ENCODE measurements around the gene KIF5C.

The KIF5C gene

DNA sequence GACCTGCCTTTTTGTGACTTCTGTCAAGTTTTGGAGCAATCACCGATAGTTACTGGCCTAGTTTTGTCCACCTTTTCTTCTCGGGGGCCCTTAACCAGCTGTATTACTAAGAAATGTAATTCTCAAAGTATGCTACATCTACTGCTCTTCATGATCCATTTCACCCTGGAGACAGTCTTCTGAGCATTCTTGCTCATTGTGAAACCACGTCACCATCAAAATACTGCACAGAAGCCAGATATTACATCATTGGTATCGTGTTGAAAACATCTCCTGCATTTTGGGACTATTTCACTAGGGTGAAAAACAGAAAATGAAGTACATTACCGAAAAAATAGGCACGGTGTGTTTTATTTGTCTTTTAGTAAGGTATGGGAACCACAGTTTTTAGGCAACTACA, 175.2 kb downstream of the KIF5C start:
- no peaks in the 10 kb centered on the region for H3K27me3 ChIP-seq (replicated peaks in 2 of 5; ENCODE audit: control insufficient read depth in 4 of 5, insufficient read depth in 5 of 5, low read length in 4 of 5)
- POLR2A ChIA-PET: no interaction called here
- no peak overlapping the region for H3K27ac ChIP-seq (ENCODE audit: insufficient read depth in 1 of 2, low read depth in 1 of 2, low read length in 2 of 2, poor library complexity in 1 of 2, severe bottlenecking in 2 of 2)
- H3K9me3 ChIP-seq (ENCODE audit: control extremely low read depth in 1 of 5, control insufficient read depth in 4 of 5, insufficient read depth in 2 of 5, low read depth in 1 of 5, low read length in 4 of 5): peaks cover 0 to 20% (median 5%) of the 10 kb centered on the region in 5 experiments
- no peaks in the 10 kb centered on the region for H3K4me1 ChIP-seq (ENCODE audit: control extremely low read depth in 1 of 4, control insufficient read depth in 4 of 4, insufficient read depth in 4 of 4, low read length in 3 of 4)
- no peaks in the 10 kb centered on the region for H3K36me3 ChIP-seq (ENCODE audit: control insufficient read depth in 4 of 4, insufficient read depth in 4 of 4, low read length in 3 of 4)
- WGBS (ENCODE audit: insufficient coverage): 94% methylated on average over 4 of the region's 6 CpGs
- CTCF ChIA-PET: interaction anchor here (1.1 to 1.9 kb wide), 2 partner anchors 11 to 33 kb away, joined by 3 to 4 read pairs; partner anchors contain the start of gene LYPD6B
- H3K4me3 ChIP-seq (ENCODE audit: control insufficient read depth in 1 of 7, extremely low read depth in 1 of 7, insufficient read depth in 4 of 7, low read depth in 2 of 7, low read length in 6 of 7): no peak overlapping the region
- DNase-seq: no peak

DNA sequence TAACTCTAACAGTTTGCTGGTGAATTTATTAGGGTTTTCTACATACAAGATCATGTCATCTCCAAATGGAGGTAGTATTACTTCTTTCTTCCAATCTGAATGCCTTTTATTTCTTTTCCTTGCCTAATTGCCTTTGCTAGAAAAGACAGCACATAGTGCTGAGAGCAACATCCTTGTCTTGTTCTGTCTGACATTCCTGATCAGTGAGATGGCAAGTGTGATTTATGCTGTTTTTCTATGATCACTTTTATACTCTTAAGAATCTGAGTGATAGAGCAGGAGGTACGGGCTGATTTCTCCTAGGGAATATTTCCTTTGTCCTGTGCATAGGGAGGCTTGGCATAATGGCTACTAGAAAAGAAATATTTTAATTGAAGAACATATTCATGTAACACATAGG, 180.7 kb downstream of the KIF5C start:
- CTCF ChIA-PET: no interaction called here
- H3K36me3 ChIP-seq (ENCODE audit: control insufficient read depth in 4 of 4, insufficient read depth in 4 of 4, low read length in 3 of 4): no peaks in the 10 kb centered on the region
- H3K27me3 ChIP-seq (replicated peaks in 2 of 5; ENCODE audit: control insufficient read depth in 4 of 5, insufficient read depth in 5 of 5, low read length in 4 of 5): peaks cover 0 to 4% (median 0%) of the 10 kb centered on the region in 5 experiments
- H3K27ac ChIP-seq (ENCODE audit: insufficient read depth in 1 of 2, low read depth in 1 of 2, low read length in 2 of 2, poor library complexity in 1 of 2, severe bottlenecking in 2 of 2): no peak overlapping the region
- no peak overlapping the region for H3K4me3 ChIP-seq (ENCODE audit: control insufficient read depth in 1 of 7, extremely low read depth in 1 of 7, insufficient read depth in 4 of 7, low read depth in 2 of 7, low read length in 6 of 7)
- no CpG with 5 or more reads among the region's 1 CpG for WGBS (ENCODE audit: insufficient coverage)
- POLR2A ChIA-PET: no interaction called here
- DNase-seq: no peak
- H3K4me1 ChIP-seq (ENCODE audit: control extremely low read depth in 1 of 4, control insufficient read depth in 4 of 4, insufficient read depth in 4 of 4, low read length in 3 of 4): peaks cover 0 to 3% (median 0%) of the 10 kb centered on the region in 4 experiments
- no peaks in the 10 kb centered on the region for H3K9me3 ChIP-seq (ENCODE audit: control extremely low read depth in 1 of 5, control insufficient read depth in 4 of 5, insufficient read depth in 2 of 5, low read depth in 1 of 5, low read length in 4 of 5)

DNA sequence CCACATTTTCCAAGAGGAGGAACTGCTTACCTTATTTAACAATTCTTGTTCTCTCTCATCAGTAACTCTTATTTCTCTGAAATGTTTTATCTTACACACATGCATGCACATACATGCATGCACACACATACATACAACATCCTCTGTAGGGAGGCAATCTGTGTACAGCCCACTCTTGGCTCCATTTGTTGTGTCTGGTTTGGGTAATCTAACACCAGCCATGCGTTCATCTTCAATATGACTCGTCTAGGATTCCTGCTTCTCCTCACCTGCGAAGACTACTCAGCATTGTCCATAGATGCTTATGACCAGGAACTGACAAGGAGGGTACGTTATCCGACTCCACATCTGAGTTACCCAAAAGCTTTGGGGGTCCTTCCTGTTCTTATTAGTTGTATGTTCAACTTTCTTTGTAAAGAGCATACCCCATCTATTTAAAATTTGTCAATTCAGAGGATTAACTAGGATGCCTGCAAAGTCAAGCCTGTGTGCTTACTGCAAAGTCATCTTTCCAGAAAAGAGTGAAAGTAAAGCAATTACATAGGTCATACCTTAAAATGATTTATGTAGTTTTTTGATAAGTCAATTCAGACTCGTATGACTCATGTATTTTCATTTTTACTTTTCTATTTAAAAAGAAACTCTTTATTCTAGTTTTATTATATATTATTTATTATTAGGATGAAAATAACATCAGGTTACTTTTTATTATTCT, 181.7 kb downstream of the KIF5C start:
- DNase-seq: peak; percentile 15 to 82 (median 69)
- 89% methylated on average over 5 of the region's 6 CpGs for WGBS (ENCODE audit: insufficient coverage)
- POLR2A ChIA-PET: no interaction called here

DNA sequence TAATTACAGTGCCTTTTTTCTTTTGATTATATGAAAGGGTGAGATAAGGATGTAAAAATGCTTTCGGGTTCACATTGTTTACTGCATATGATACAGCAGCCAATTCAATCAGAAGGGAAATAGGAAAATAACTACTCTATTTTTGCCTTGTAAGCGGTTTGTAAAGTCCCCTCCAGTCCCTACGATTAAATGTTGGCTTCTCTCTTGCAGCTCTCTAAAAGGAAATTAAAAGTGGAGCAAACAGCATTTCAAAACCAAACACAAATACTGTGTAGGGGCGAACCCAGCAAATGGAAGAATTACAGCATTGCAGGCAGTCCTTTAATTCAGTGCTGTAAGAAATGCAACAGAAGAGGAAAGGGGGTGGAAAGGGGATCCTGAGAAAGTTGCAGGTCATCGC, 182.4 kb downstream of the KIF5C start:
- POLR2A ChIA-PET: no interaction called here
- H3K9me3 ChIP-seq (ENCODE audit: control extremely low read depth in 1 of 5, control insufficient read depth in 4 of 5, insufficient read depth in 2 of 5, low read depth in 1 of 5, low read length in 4 of 5): no peaks in the 10 kb centered on the region
- WGBS (ENCODE audit: insufficient coverage): 70% methylated on average over 2 of the region's 5 CpGs

More for the DNA sequence above, 181.7 kb downstream of the KIF5C start:
- H3K9me3 ChIP-seq (ENCODE audit: control extremely low read depth in 1 of 5, control insufficient read depth in 4 of 5, insufficient read depth in 2 of 5, low read depth in 1 of 5, low read length in 4 of 5): no peaks in the 10 kb centered on the region
- no peaks in the 10 kb centered on the region for H3K36me3 ChIP-seq (ENCODE audit: control insufficient read depth in 4 of 4, insufficient read depth in 4 of 4, low read length in 3 of 4)
- CTCF ChIA-PET: no interaction called here
- H3K27ac ChIP-seq (ENCODE audit: insufficient read depth in 1 of 2, low read depth in 1 of 2, low read length in 2 of 2, poor library complexity in 1 of 2, severe bottlenecking in 2 of 2): no peak overlapping the region
- H3K4me3 ChIP-seq (ENCODE audit: control insufficient read depth in 1 of 7, extremely low read depth in 1 of 7, insufficient read depth in 4 of 7, low read depth in 2 of 7, low read length in 6 of 7): no peak overlapping the region
- H3K4me1 ChIP-seq (ENCODE audit: control extremely low read depth in 1 of 4, control insufficient read depth in 4 of 4, insufficient read depth in 4 of 4, low read length in 3 of 4): peaks cover 0 to 3% (median 0%) of the 10 kb centered on the region in 4 experiments
- H3K27me3 ChIP-seq (replicated peaks in 2 of 5; ENCODE audit: control insufficient read depth in 4 of 5, insufficient read depth in 5 of 5, low read length in 4 of 5): peaks cover 0 to 4% (median 0%) of the 10 kb centered on the region in 5 experiments

DNA sequence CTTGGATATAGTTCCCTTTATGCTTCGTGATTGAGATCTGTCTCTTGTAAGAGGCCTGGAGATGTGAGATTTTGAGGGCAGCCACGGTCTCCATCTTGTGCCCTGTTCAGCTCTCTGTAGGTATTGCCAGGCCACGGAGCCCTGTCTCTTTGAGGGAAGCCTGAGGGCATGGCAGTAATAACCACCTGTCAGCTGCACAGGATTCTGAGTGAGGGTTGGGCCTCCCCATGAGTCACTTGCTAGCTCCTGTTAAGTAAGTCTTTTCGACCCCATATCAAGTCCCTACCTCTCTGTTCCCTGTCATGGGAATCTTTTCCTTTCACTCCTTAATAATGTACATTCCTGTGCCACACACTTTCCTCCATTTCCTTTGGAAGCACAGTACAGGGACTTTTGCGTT, 183.9 kb downstream of the KIF5C start:
- Histone ChIP-seq H3K4me3 (ENCODE audit: control insufficient read depth in 1 of 7, extremely low read depth in 1 of 7, insufficient read depth in 4 of 7, low read depth in 2 of 7, low read length in 6 of 7) (no peak overlapping the region), H3K27me3 (replicated peaks in 2 of 5; ENCODE audit: control insufficient read depth in 4 of 5, insufficient read depth in 5 of 5, low read length in 4 of 5) (peaks cover 0 to 4% (median 0%) of the 10 kb centered on the region in 5 experiments), H3K27ac (ENCODE audit: insufficient read depth in 1 of 2, low read depth in 1 of 2, low read length in 2 of 2, poor library complexity in 1 of 2, severe bottlenecking in 2 of 2) (no peak overlapping the region), H3K9me3 (ENCODE audit: control extremely low read depth in 1 of 5, control insufficient read depth in 4 of 5, insufficient read depth in 2 of 5, low read depth in 1 of 5, low read length in 4 of 5) (no peaks in the 10 kb centered on the region), H3K36me3 (ENCODE audit: control insufficient read depth in 4 of 4, insufficient read depth in 4 of 4, low read length in 3 of 4) (no peaks in the 10 kb centered on the region), H3K4me1 (ENCODE audit: control extremely low read depth in 1 of 4, control insufficient read depth in 4 of 4, insufficient read depth in 4 of 4, low read length in 3 of 4) (peaks cover 0 to 3% (median 0%) of the 10 kb centered on the region in 4 experiments)
- ChIA-PET POLR2A (no interaction called here), CTCF (interaction anchor here (1.1 kb wide), 1 partner anchor 26 kb away, joined by 3 read pairs; no protein-coding TSS in a partner anchor)
- no peak for DNase-seq
- WGBS (ENCODE audit: insufficient coverage): 94% methylated on average over 4 of the region's 5 CpGs

More for the DNA sequence above, 182.4 kb downstream of the KIF5C start:
- Histone ChIP-seq H3K27me3 (replicated peaks in 2 of 5; ENCODE audit: control insufficient read depth in 4 of 5, insufficient read depth in 5 of 5, low read length in 4 of 5) (peaks cover 0 to 4% (median 0%) of the 10 kb centered on the region in 5 experiments), H3K4me3 (ENCODE audit: control insufficient read depth in 1 of 7, extremely low read depth in 1 of 7, insufficient read depth in 4 of 7, low read depth in 2 of 7, low read length in 6 of 7) (no peak overlapping the region), H3K27ac (ENCODE audit: insufficient read depth in 1 of 2, low read depth in 1 of 2, low read length in 2 of 2, poor library complexity in 1 of 2, severe bottlenecking in 2 of 2) (no peak overlapping the region), H3K4me1 (ENCODE audit: control extremely low read depth in 1 of 4, control insufficient read depth in 4 of 4, insufficient read depth in 4 of 4, low read length in 3 of 4) (peaks cover 0 to 3% (median 0%) of the 10 kb centered on the region in 4 experiments), H3K36me3 (ENCODE audit: control insufficient read depth in 4 of 4, insufficient read depth in 4 of 4, low read length in 3 of 4) (no peaks in the 10 kb centered on the region)
- CTCF ChIA-PET: no interaction called here
- peak in 1 of 3 donors; percentile 19 for DNase-seq

DNA sequence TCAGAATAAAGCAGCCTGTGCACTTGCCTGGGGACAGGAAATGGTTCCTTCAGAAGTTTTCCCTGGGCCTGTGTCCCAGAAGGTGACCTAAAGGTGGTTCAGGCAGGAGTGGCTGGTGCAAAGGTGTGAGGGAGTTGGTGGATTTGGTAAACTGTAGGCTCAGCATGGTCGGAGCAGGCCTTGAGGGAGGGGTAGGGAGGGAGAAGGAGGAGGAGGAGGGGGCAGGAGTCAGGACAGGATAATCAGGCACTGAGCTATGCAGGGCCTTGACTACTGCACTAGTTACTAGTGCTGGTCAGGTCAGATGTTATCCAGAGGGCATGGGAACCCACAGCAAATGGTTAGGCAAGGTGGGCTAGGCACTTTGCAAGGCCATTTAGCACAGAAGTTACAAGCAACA, 184.8 kb downstream of the KIF5C start:
- no peak for DNase-seq
- H3K27me3 ChIP-seq (replicated peaks in 2 of 5; ENCODE audit: control insufficient read depth in 4 of 5, insufficient read depth in 5 of 5, low read length in 4 of 5): peaks cover 0 to 4% (median 0%) of the 10 kb centered on the region in 5 experiments
- no peak overlapping the region for H3K27ac ChIP-seq (ENCODE audit: insufficient read depth in 1 of 2, low read depth in 1 of 2, low read length in 2 of 2, poor library complexity in 1 of 2, severe bottlenecking in 2 of 2)
- H3K9me3 ChIP-seq (ENCODE audit: control extremely low read depth in 1 of 5, control insufficient read depth in 4 of 5, insufficient read depth in 2 of 5, low read depth in 1 of 5, low read length in 4 of 5): no peaks in the 10 kb centered on the region
- peaks cover 0 to 3% (median 0%) of the 10 kb centered on the region in 4 experiments for H3K4me1 ChIP-seq (ENCODE audit: control extremely low read depth in 1 of 4, control insufficient read depth in 4 of 4, insufficient read depth in 4 of 4, low read length in 3 of 4)
- ChIA-PET POLR2A (no interaction called here), CTCF (no interaction called here)
- H3K4me3 ChIP-seq (ENCODE audit: control insufficient read depth in 1 of 7, extremely low read depth in 1 of 7, insufficient read depth in 4 of 7, low read depth in 2 of 7, low read length in 6 of 7): no peak overlapping the region
- 100% methylated on average over 1 of the region's 1 CpG for WGBS (ENCODE audit: insufficient coverage)
- H3K36me3 ChIP-seq (ENCODE audit: control insufficient read depth in 4 of 4, insufficient read depth in 4 of 4, low read length in 3 of 4): no peaks in the 10 kb centered on the region

DNA sequence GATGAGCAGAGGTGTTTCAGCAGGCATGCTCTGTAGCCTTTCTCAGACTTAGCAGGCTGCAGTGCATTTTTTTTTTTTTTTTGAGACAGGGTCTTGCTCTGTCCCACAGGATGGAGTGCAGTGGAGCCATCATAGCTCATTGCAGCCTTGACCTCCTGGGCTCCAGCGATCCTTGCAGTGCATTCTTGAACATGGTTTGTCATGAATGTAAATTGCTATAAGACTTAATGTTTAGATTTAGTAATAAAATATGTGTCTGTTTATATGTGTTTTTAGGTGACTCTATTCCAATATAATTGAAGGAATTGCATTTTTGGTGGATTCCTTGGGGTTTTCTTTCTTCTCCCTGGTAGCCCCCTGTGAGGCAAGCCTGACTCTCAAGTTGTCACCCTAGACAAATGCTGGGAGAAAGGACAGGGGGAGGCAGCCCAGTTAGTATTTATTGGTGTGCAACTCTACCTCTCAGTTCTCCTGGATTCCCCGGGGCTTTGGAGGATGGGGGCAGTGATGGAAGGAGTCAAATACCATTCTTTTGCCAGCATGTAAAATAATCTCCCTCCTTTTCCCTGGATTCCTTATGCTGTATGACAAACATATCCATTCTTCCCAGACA, 186.2 kb downstream of the KIF5C start:
- ChIA-PET POLR2A (no interaction called here), CTCF (no interaction called here)
- no CpG with 5 or more reads among the region's 2 CpGs for WGBS (ENCODE audit: insufficient coverage)

More for the DNA sequence above, 186.2 kb downstream of the KIF5C start:
- no peak for DNase-seq
- Histone ChIP-seq H3K36me3 (ENCODE audit: control insufficient read depth in 4 of 4, insufficient read depth in 4 of 4, low read length in 3 of 4) (no peaks in the 10 kb centered on the region), H3K27me3 (replicated peaks in 2 of 5; ENCODE audit: control insufficient read depth in 4 of 5, insufficient read depth in 5 of 5, low read length in 4 of 5) (peaks cover 0 to 2% (median 0%) of the 10 kb centered on the region in 5 experiments), H3K4me1 (ENCODE audit: control extremely low read depth in 1 of 4, control insufficient read depth in 4 of 4, insufficient read depth in 4 of 4, low read length in 3 of 4) (peaks cover 0 to 3% (median 0%) of the 10 kb centered on the region in 4 experiments), H3K4me3 (ENCODE audit: control insufficient read depth in 1 of 7, extremely low read depth in 1 of 7, insufficient read depth in 4 of 7, low read depth in 2 of 7, low read length in 6 of 7) (no peak overlapping the region), H3K9me3 (ENCODE audit: control extremely low read depth in 1 of 5, control insufficient read depth in 4 of 5, insufficient read depth in 2 of 5, low read depth in 1 of 5, low read length in 4 of 5) (no peaks in the 10 kb centered on the region), H3K27ac (ENCODE audit: insufficient read depth in 1 of 2, low read depth in 1 of 2, low read length in 2 of 2, poor library complexity in 1 of 2, severe bottlenecking in 2 of 2) (no peak overlapping the region)

Data from common myeloid progenitor, CD34-positive (primary cell).